ENCODE measurements around the gene IL1F10. TPM values are rescaled to one million over a fixed set of nuclear protein-coding genes. Genes with fewer than 3 reads are reported as not detected.
A peak's percentile ranks its signal among the peaks of the same experiment; 100 is the strongest.

Gene IL1F10
- total and polyA plus RNA-seq, 10 of the 15 experiments (the other 5 are each of a cell fraction or from before 2014, with no cell fraction given): not detected

GRCh38 chr2:113078350-113078839 lies 10.6 kb downstream of the IL1F10 start:
- ChIA-PET RAD21 (ENCODE audit: unreplicated experiment) (no interaction called here), POLR2A (interaction anchor here (0.6 kb wide), 1 partner anchor 21 kb away, joined by 4 read pairs; no protein-coding TSS in a partner anchor), CTCF (interaction anchor here (0.7 to 11.8 kb wide), 7 partner anchors 10 to 1152 kb away, joined by 3 to 182 read pairs (median 4); partner anchors contain the start of gene IL1F10), SMC1A (ENCODE audit: uncharacterized antibody, unreplicated experiment) (interaction anchor here (1.2 to 2.6 kb wide), 3 partner anchors 21 to 60 kb away, joined by 3 to 14 read pairs (median 12); no protein-coding TSS in a partner anchor)
- no peaks in the 10 kb centered on the region for H3K4me1 ChIP-seq (ENCODE audit: control insufficient read depth, insufficient read depth, low read length)
- in situ Hi-C loops (cut with MboI): no loop called here
- H3K36me3 ChIP-seq (ENCODE audit: control insufficient read depth in 2 of 2, insufficient read depth in 2 of 2, low read length in 1 of 2): no peaks in the 10 kb centered on the region
- ATAC-seq: no peak
- H3K27ac ChIP-seq (ENCODE audit: control insufficient read depth, insufficient read depth): no peak overlapping the region
- DNase-seq (ENCODE audit: low read depth, low spot score): no peak
- no peaks in the 10 kb centered on the region for H3K9me3 ChIP-seq (replicated peaks; ENCODE audit: control insufficient read depth, insufficient read depth, low read length)
- no peak for FAIRE-seq
- no peak overlapping the region for H3K4me2 ChIP-seq (ENCODE audit: control insufficient read depth, insufficient read depth)
- intact Hi-C loops (cut with micrococcal nuclease; ENCODE audit: unreplicated experiment): no loop called here
- no TSS peak for BruUV-seq (replicated peaks)
- TF ChIP-seq BCL3 (IDR thresholded peaks at IDR 0.05; ENCODE audit: borderline replicate concordance, insufficient read depth, low read depth, low read length, poor library complexity, severe bottlenecking): no peak
- TF ChIP-seq FOXK2 (IDR thresholded peaks at IDR 0.05): no peak
- 0 out of 2 replicates have a peak, but pooled peaks have one; percentile 24 for TF ChIP-seq NFYB (IDR thresholded peaks at IDR 0.05; ENCODE audit: insufficient read depth, low read depth, low read length)
- WGBS (ENCODE audit: insufficient coverage, insufficient replicate concordance, low lambda C conversion rate, missing lambda C conversion rate): 33% methylated on average over 6 of the region's 6 CpGs
- H3K9ac ChIP-seq (ENCODE audit: control insufficient read depth, insufficient read depth, low read length): no peak overlapping the region
- no peak overlapping the region for H2AFZ ChIP-seq (ENCODE audit: control insufficient read depth, low read depth, low read length)
- H4K20me1 ChIP-seq (ENCODE audit: control insufficient read depth, insufficient read depth): no peaks in the 10 kb centered on the region
- no peaks in the 10 kb centered on the region for H3K79me2 ChIP-seq (ENCODE audit: control insufficient read depth, insufficient read depth, low read length)
- no peaks in the 10 kb centered on the region; a peak in 1 of 4 replicates for H3K27me3 ChIP-seq (replicated peaks in 1 of 2; ENCODE audit: control insufficient read depth in 2 of 2, insufficient read depth in 2 of 2, low read length in 1 of 2)
- H3K4me3 ChIP-seq: no peak overlapping the region

- WGBS (ENCODE audit: insufficient coverage, insufficient replicate concordance, low lambda C conversion rate, missing lambda C conversion rate): 25% methylated on average over 4 of the region's 4 CpGs
- ChIA-PET RAD21 (ENCODE audit: unreplicated experiment) (interaction anchor here (1.1 to 2.1 kb wide), 3 partner anchors 58 to 125 kb away, joined by 3 to 33 read pairs (median 9); no protein-coding TSS in a partner anchor), POLR2A (no interaction called here)
- TF ChIP-seq TCF3 (IDR thresholded peaks at IDR 0.05; ENCODE audit: borderline replicate concordance, insufficient read depth, low read depth, low read length) (no peak), YBX1 (IDR thresholded peaks at IDR 0.05) (no peak), MXI1 (IDR thresholded peaks at IDR 0.05; ENCODE audit: low read depth, low read length) (no peak), ZZZ3 (IDR thresholded peaks at IDR 0.05; ENCODE audit: control insufficient read depth, insufficient read length, low read depth) (no peak), MTA3 (IDR thresholded peaks at IDR 0.05; ENCODE audit: borderline replicate concordance, low read length) (no peak), ATF3 (IDR thresholded peaks at IDR 0.05; ENCODE audit: borderline replicate concordance, extremely low read depth, low read depth, low read length) (no peak), SREBF2 (IDR thresholded peaks at IDR 0.05; ENCODE audit: low read length) (no peak), PRDM15 (CRISPR knock-in tag; IDR thresholded peaks at IDR 0.05) (no peak)
Observed at GRCh38 chr2:113079131-113079530, 11.4 kb downstream of the IL1F10 start.

More at GRCh38 chr2:113079131-113079530, 11.4 kb downstream of the IL1F10 start:
- ATAC-seq: no peak
- no peak overlapping the region for H3K4me3 ChIP-seq
- H3K9me3 ChIP-seq (replicated peaks; ENCODE audit: control insufficient read depth, insufficient read depth, low read length): no peaks in the 10 kb centered on the region
- no peaks in the 10 kb centered on the region for H4K20me1 ChIP-seq (ENCODE audit: control insufficient read depth, insufficient read depth)
- H3K36me3 ChIP-seq (ENCODE audit: control insufficient read depth in 2 of 2, insufficient read depth in 2 of 2, low read length in 1 of 2): no peaks in the 10 kb centered on the region
- no peak overlapping the region for H2AFZ ChIP-seq (ENCODE audit: control insufficient read depth, low read depth, low read length)
- DNase-seq (ENCODE audit: low read depth, low spot score): no peak
- H3K27ac ChIP-seq (ENCODE audit: control insufficient read depth, insufficient read depth): no peak overlapping the region
- SMC1A ChIA-PET (ENCODE audit: uncharacterized antibody, unreplicated experiment): interaction anchor here (0.8 to 2.6 kb wide), 5 partner anchors 14 to 101 kb away, joined by 3 to 14 read pairs (median 4); no protein-coding TSS in a partner anchor
- H3K9ac ChIP-seq (ENCODE audit: control insufficient read depth, insufficient read depth, low read length): no peak overlapping the region
- CTCF ChIA-PET: interaction anchor here (0.5 to 11.8 kb wide), 18 partner anchors 8 to 1152 kb away, joined by 3 to 182 read pairs (median 6); partner anchors contain the start of genes IL1F10 and PSD4
- no peaks in the 10 kb centered on the region for H3K4me1 ChIP-seq (ENCODE audit: control insufficient read depth, insufficient read depth, low read length)
- intact Hi-C loops (cut with micrococcal nuclease; ENCODE audit: unreplicated experiment) (no loop called here), in situ Hi-C loops (cut with MboI) (no loop called here)
- FAIRE-seq: no peak
- H3K27me3 ChIP-seq (replicated peaks in 1 of 2; ENCODE audit: control insufficient read depth in 2 of 2, insufficient read depth in 2 of 2, low read length in 1 of 2): no peaks in the 10 kb centered on the region; a peak in 1 of 4 replicates
- H3K4me2 ChIP-seq (ENCODE audit: control insufficient read depth, insufficient read depth): no peak overlapping the region
- no TSS peak for BruUV-seq (replicated peaks)
- no peaks in the 10 kb centered on the region for H3K79me2 ChIP-seq (ENCODE audit: control insufficient read depth, insufficient read depth, low read length)
